K562 (cell line): ENCODE data around the gene IGSF3. TPM values are rescaled to one million over a fixed set of nuclear protein-coding genes. Genes with fewer than 3 reads are reported as not detected.
A peak's percentile ranks its signal among the peaks of the same experiment; 100 is the strongest.

Source experiments
- ATAC-seq: fragments of 200-7000 bp; cut with Tn5 transposase; 3 replicates; pipeline ENCODE4 v1.9.1; 2020; ENCODE audit warnings: moderate library complexity
- BruUV-seq: library from RNA; stranded (reverse); fragments of 400-500 nt; replicated peaks from 2 replicates; lab custom pipeline; 2021; lab: Mats Ljungman, UMichigan
- CTCF ChIA-PET: fragments of 300-600 bp; formaldehyde crosslinking; extraction: SDS; loops from one replicate; lab custom pipeline; 2021; ENCODE audit warnings: low intra/inter-chr PET ratio; lab: Yijun Ruan, JAX
- POLR2A ChIA-PET: fragments of 300-600, 350-650 bp; sonication (Branson Sonifier 250); formaldehyde crosslinking; extraction: SDS; loops from one replicate; lab custom pipeline; 2021; ENCODE audit warnings: antibody characterized with exemption, inconsistent platforms; lab: Yijun Ruan, JAX
- DNase-seq, 4 experiments: peaks; one replicate each; pipeline versions ENCODE4 v3.0.0 to v3.0.0-alpha.2; 2011 to 2018; ENCODE audit warnings: low spot score in 3 of 4, mixed read lengths in 3 of 4; ENCODE audit errors: extremely low read depth in 1 of 4
- FAIRE-seq: peaks from 2 replicates; lab custom pipeline; 2011; peaks lifted over from hg19 to GRCh38; lab: Jason Lieb, UNC
- H2AFZ ChIP-seq: 2 replicates; pipeline ENCODE4 v1.6.0; 2011; ENCODE audit warnings: low read depth, low read length, control low read depth, inconsistent platforms
- H3K27ac ChIP-seq: fragments of 200-600 bp; 3 replicates; pipeline ENCODE4 v1.8.0; 2011; ENCODE audit warnings: low read depth, mild to moderate bottlenecking, control low read depth, inconsistent platforms, low read length, moderate library complexity, mixed read lengths; ENCODE audit errors: extremely low read depth
- H3K27me3 ChIP-seq, 2 experiments: fragments of 300-600 bp in 1 of 2; 2 replicates in 1 of 2; 3 replicates in 1 of 2; pipeline versions ENCODE4 v1.6.0 to v1.8.0; 2011; ENCODE audit warnings: inconsistent platforms in 2 of 2, low read length in 2 of 2, mild to moderate bottlenecking in 1 of 2, mixed read lengths in 1 of 2, moderate library complexity in 1 of 2; ENCODE audit not compliant: control insufficient read depth in 2 of 2, insufficient read depth in 2 of 2
- H3K36me3 ChIP-seq: fragments of 300-600 bp; 3 replicates; pipeline ENCODE4 v1.8.0; 2011; ENCODE audit warnings: mild to moderate bottlenecking, low read length, inconsistent platforms; ENCODE audit not compliant: control insufficient read depth, insufficient read depth
- H3K4me1 ChIP-seq, 2 experiments: fragments of 200-600 bp in 1 of 2; replicated peaks in 1 of 2; 2 replicates in 1 of 2; 3 replicates in 1 of 2; pipeline versions ENCODE4 v1.5.1 to v1.8.0; 2011; ENCODE audit warnings: inconsistent platforms in 2 of 2, low read length in 2 of 2, mild to moderate bottlenecking in 1 of 2, mixed read lengths in 1 of 2, moderate library complexity in 1 of 2; ENCODE audit not compliant: control insufficient read depth in 2 of 2, insufficient read depth in 2 of 2
- H3K4me2 ChIP-seq: 2 replicates; pipeline ENCODE4 v1.6.1; 2011; ENCODE audit warnings: low read length, control low read depth, inconsistent platforms, mixed read lengths; ENCODE audit not compliant: insufficient read depth
- H3K4me3 ChIP-seq: fragments of 200-600 bp; sonication (generic), shearing (Covaris generic); 2 replicates; pipeline ENCODE4 v1.5.1; 2016; ENCODE audit warnings: control low read depth, inconsistent platforms
- H3K79me2 ChIP-seq: fragments of 200-600 bp; 3 replicates; pipeline ENCODE4 v1.8.0; 2011; ENCODE audit warnings: low read length, inconsistent platforms; ENCODE audit not compliant: control insufficient read depth, insufficient read depth
- H3K9ac ChIP-seq, 2 experiments: 2 replicates each; pipeline versions ENCODE4 v1.6.0 to v1.6.1; 2011; ENCODE audit warnings: low read depth in 2 of 2, low read length in 2 of 2, control low read depth in 1 of 2, inconsistent platforms in 1 of 2, mild to moderate bottlenecking in 1 of 2, mixed read lengths in 1 of 2; ENCODE audit not compliant: insufficient read depth in 1 of 2
- H3K9me1 ChIP-seq: one replicate; pipeline ENCODE4 v1.6.0; 2011; ENCODE audit warnings: inconsistent platforms, mild to moderate bottlenecking, low read length, moderate library complexity; ENCODE audit not compliant: control insufficient read depth, insufficient read depth
- H3K9me3 ChIP-seq: replicated peaks from 2 replicates; pipeline ENCODE4 v1.5.1; 2011; ENCODE audit warnings: low read depth, low read length, inconsistent platforms; ENCODE audit not compliant: control insufficient read depth, insufficient read depth
- H4K20me1 ChIP-seq: replicated peaks from 2 replicates; pipeline ENCODE4 v1.6.1; 2011; ENCODE audit warnings: low read length, inconsistent platforms, mixed read lengths; ENCODE audit not compliant: control insufficient read depth, insufficient read depth
- ATF2 ChIP-seq: sonication (generic); formaldehyde crosslinking; IDR thresholded peaks from 2 replicates; pipeline ENCODE4 v1.8.1; 2022; ENCODE audit warnings: missing genetic modification reagents
- C11orf30 ChIP-seq: fragments of 450-650 bp; IDR thresholded peaks from 2 replicates; pipeline ENCODE4 v1.6.1; 2016; ENCODE audit warnings: low read depth, mild to moderate bottlenecking
- HDAC3 ChIP-seq: fragments of 450-650 bp; IDR thresholded peaks from 2 replicates; pipeline ENCODE4 v1.6.1; 2018; ENCODE audit warnings: borderline replicate concordance, mild to moderate bottlenecking, moderate library complexity; ENCODE audit not compliant: partially characterized antibody
- NFIX ChIP-seq: fragments of 250-450 bp; sonication (Bioruptor Pico); IDR thresholded peaks from 2 replicates; pipeline ENCODE4 v1.4.0; 2020; ENCODE audit warnings: low read depth, mild to moderate bottlenecking, moderate library complexity
- RFX1 ChIP-seq: fragments of 450-650 bp; IDR thresholded peaks from 2 replicates; pipeline ENCODE4 v1.6.1; 2016; ENCODE audit warnings: mild to moderate bottlenecking, moderate library complexity
- ZBTB17 ChIP-seq: fragments of 450-650 bp; formaldehyde crosslinking; IDR thresholded peaks from 2 replicates; pipeline ENCODE4 v1.4.0; 2020; ENCODE audit warnings: mild to moderate bottlenecking
- ZNF316 ChIP-seq: fragments of 450-650 bp; IDR thresholded peaks from 2 replicates; pipeline ENCODE4 v1.6.1; 2016
- WGBS: fragments of 100-300 bp; shearing (Covaris generic); methylation state at CpG from one replicate; pipeline ENCODE4 v1.1.6; 2016; ENCODE audit warnings: low coverage, mixed read lengths; ENCODE audit not compliant: insufficient coverage; ENCODE audit errors: missing lambda C conversion rate; 5-methylcytosine and 5-hydroxymethylcytosine counted together
- in situ Hi-C: fragments of 300-500 bp; cut with MboI; formaldehyde crosslinking; loops from 4 replicates; pipeline ENCODE4 v1.15.0; 2018; ENCODE audit warnings: inconsistent platforms, mixed read lengths
- intact Hi-C: fragments of 100-400 bp; cut with micrococcal nuclease; formaldehyde crosslinking; loops from 2 replicates; pipeline ENCODE4 v1.14.2; 2022
- polyA plus RNA-seq, 8 experiments: library from polyadenylated mRNA; depleted of rRNA in 4 of 8; stranded (reverse) in 5 of 8; unstranded in 3 of 8; fragments of >200 nt; fragmentation: Nextera tagmentation in 2 of 8; fragmentation: Illumina TruSeq in 1 of 8; extraction: Ambion mirVana in 2 of 8; extraction: Trizol in 1 of 8; gene quantifications; 2 replicates each; pipeline versions ENCODE4 v1.2.1 to v1.2.3, GENCODE V29; 2011 to 2014; ENCODE audit warnings: inconsistent platforms in 1 of 8, missing spikeins in 1 of 8
- total RNA-seq, 7 experiments: library from RNA; depleted of rRNA in 6 of 7; stranded (reverse); fragments of >200 nt in 6 of 7; fragmentation: Illumina TruSeq in 2 of 7; extraction: Trizol in 2 of 7; gene quantifications; 2 replicates each; pipeline versions ENCODE4 v1.2.1 to v1.2.3, GENCODE V29; 2011 to 2021; ENCODE audit warnings: low replicate concordance in 1 of 7

IGSF3 gene
- total and polyA plus RNA-seq, 9 of the 15 experiments (the other 6 are each of a cell fraction or from before 2014, with no cell fraction given) = 1.1 to 15.0 (median 8.3) TPM

GRCh38 chr1:116690849-116691406 is 23.4 kb upstream of the IGSF3 start:
- intact Hi-C loops (no loop called here), in situ Hi-C loops (no loop called here)
- POLR2A ChIA-PET = interaction anchor here (0.5 to 1.0 kb wide), 3 partner anchors 19 to 101 kb away, joined by 3 to 4 read pairs (median 3); no protein-coding TSS in a partner anchor
- Histone ChIP-seq H3K27me3 (no peaks in the 10 kb centered on the region), H3K4me3 (no peak overlapping the region), H3K4me2 (no peak overlapping the region), H3K9ac (0 out of 4 replicates have a peak overlapping the region, but pooled peaks of 1 of the 2 experiments have one; percentile 43), H3K27ac (no peak overlapping the region), H2AFZ (peak overlapping the region; percentile 91; the same call in 1 of the 2 replicates), H3K4me1 (peaks cover 45 to 86% of the 10 kb centered on the region in 2 experiments), H3K9me1 (no peaks in the 10 kb centered on the region), H4K20me1 (no peaks in the 10 kb centered on the region), H3K79me2 (no peaks in the 10 kb centered on the region), H3K9me3 (no peaks in the 10 kb centered on the region), H3K36me3 (no peaks in the 10 kb centered on the region)
- no TSS peak for BruUV-seq
- FAIRE-seq (no peak), DNase-seq (no peak), ATAC-seq (no peak)
- TF ChIP-seq ZNF316 (peak; percentile 60), C11orf30 (peak; percentile 57; the same call in 1 of the 2 replicates), NFIX (CRISPR knock-in tag) (no peak), HDAC3 (no peak), RFX1 (peak; percentile 84)
- CTCF ChIA-PET = no interaction called here
- WGBS = 27% methylated on average over 3 of the region's 3 CpGs

- WGBS = 72% methylated on average over 2 of the region's 2 CpGs
- Histone ChIP-seq H3K4me3 (no peak overlapping the region), H3K27me3 (no peaks in the 10 kb centered on the region), H3K36me3 (no peaks in the 10 kb centered on the region), H3K9ac (no peak overlapping the region), H3K27ac (no peak overlapping the region; the same call in 2 of the 3 replicates), H3K4me1 (peaks cover 45 to 89% of the 10 kb centered on the region in 2 experiments), H4K20me1 (no peaks in the 10 kb centered on the region), H3K9me3 (no peaks in the 10 kb centered on the region), H3K9me1 (no peaks in the 10 kb centered on the region)
- CTCF ChIA-PET = no interaction called here
- intact Hi-C loops = no loop called here
- FAIRE-seq = no peak
- no peak for TF ChIP-seq ATF2 (CRISPR knock-in tag)
- 0 out of 2 replicates have a peak, but pooled peaks have one; percentile 18 for TF ChIP-seq ZBTB17 (CRISPR knock-in tag)
- TF ChIP-seq, all 486 proteins: peak for 1
- BruUV-seq = no TSS peak
- DNase-seq (no peak), ATAC-seq (no peak)
- in situ Hi-C loops = no loop called here
- Histone ChIP-seq H3K4me2 (no peak overlapping the region), H2AFZ (peak overlapping the region; percentile 35), H3K79me2 (no peaks in the 10 kb centered on the region)
- POLR2A ChIA-PET = interaction anchor here (0.6 kb wide), 1 partner anchor 101 kb away, joined by 3 read pairs; no protein-coding TSS in a partner anchor
Observed at GRCh38 chr1:116690396-116690848, 22.9 kb upstream of the IGSF3 start.
